ENCODE results near the gene UNC45A. TPM values are rescaled to one million over a fixed set of nuclear protein-coding genes. Genes with fewer than 3 reads are reported as not detected.
"Not testable (repeated sequence)": the region's sequence is repeated elsewhere in the genome, so short reads cannot be mapped to it uniquely, and the experiment has no call there.

The UNC45A gene
- total and polyA plus RNA-seq, 8 donors: 29.2 to 51.3 (median 34.2) TPM

DNA sequence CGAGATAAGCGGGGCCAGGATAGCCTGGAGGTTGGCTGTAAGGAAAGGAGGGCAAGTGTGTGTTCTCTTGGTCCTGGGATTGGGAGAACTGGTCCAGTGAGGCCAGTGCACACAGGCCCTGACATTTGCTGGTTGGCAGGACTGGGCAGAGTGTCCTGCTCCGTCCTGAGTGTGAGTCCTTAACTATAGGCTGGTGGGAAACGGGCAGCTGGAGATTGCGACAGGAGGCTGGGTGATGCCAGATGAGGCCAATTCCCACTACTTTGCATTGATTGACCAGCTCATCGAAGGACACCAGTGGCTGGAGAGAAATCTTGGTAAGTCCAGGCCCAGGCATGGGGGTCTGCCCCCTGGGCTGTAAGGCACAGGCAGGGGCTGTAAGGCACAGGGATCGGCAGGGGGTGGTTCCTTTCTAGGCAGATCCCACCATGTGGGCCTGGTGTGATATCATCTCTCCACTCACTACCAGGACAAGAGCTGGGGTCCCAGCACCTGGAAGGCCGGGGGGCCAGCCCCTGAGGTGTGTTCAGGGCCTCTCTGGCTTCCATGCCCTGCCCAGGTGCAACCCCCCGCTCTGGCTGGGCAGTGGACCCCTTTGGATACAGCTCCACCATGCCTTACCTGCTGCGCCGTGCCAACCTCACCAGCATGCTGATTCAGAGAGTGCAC is 28.8 kb upstream of the UNC45A start:
- Histone ChIP-seq H3K36me3 (peaks cover 4 to 34% (median 28%) of the 10 kb centered on the region in 3 donors), H3K9me3 (no peaks in the 10 kb centered on the region), H3K4me1 (peaks cover 10 to 41% (median 22%) of the 10 kb centered on the region in 3 donors), H3K27me3 (no peaks in the 10 kb centered on the region), H3K27ac (peak overlapping the region in 3 of 4 donors; percentile 11 to 42 (median 33)), H3K4me3 (no peak overlapping the region)
- TF ChIP-seq, protein P1, sequence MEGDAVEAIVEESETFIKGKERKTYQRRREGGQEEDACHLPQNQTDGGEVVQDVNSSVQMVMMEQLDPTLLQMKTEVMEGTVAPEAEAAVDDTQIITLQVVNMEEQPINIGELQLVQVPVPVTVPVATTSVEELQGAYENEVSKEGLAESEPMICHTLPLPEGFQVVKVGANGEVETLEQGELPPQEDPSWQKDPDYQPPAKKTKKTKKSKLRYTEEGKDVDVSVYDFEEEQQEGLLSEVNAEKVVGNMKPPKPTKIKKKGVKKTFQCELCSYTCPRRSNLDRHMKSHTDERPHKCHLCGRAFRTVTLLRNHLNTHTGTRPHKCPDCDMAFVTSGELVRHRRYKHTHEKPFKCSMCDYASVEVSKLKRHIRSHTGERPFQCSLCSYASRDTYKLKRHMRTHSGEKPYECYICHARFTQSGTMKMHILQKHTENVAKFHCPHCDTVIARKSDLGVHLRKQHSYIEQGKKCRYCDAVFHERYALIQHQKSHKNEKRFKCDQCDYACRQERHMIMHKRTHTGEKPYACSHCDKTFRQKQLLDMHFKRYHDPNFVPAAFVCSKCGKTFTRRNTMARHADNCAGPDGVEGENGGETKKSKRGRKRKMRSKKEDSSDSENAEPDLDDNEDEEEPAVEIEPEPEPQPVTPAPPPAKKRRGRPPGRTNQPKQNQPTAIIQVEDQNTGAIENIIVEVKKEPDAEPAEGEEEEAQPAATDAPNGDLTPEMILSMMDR (IDR thresholded peaks at IDR 0.05): no peak
- ATAC-seq (peak; percentile 50 to 62 (median 54)), FAIRE-seq (no peak), DNase-seq (peak; percentile 81 to 91 (median 90))
- intact Hi-C loops (cut with DNase I): no loop called here
- 56 to 61% methylated on average over 11 of the region's 11 CpGs for WGBS, 2 donors

DNA sequence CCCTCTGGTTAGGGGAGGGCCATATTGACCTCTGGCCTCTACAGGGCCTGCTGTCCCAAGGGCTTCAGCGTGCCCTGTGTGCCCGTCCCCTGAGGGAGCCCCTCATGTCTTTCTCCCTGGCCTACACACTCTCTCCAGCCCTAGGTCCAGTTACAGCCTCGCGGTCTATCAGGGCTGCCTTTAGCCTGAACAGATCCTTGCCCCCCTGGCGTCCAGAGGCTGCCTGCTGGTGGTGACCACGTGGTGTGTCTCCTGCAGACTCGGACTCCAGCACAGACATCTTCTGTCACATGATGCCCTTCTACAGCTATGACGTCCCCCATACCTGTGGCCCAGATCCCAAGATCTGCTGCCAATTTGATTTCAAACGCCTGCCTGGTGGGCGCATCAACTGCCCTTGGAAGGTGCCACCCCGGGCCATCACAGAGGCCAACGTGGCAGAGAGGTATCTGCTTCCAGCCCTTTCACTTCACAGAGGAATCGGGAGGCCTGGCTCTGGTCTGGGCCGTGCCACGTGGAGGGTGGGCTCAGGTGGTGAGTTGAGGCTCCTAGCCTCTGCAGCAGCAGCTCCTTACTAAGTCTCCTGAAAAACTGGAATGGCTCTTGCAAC is 27.9 kb upstream of the UNC45A start:
- Histone ChIP-seq H3K36me3 (peaks cover 9 to 42% (median 36%) of the 10 kb centered on the region in 3 donors), H3K4me1 (peaks cover 10 to 34% (median 22%) of the 10 kb centered on the region in 3 donors), H3K27ac (no peak overlapping the region), H3K4me3 (no peak overlapping the region), H3K9me3 (no peaks in the 10 kb centered on the region), H3K27me3 (no peaks in the 10 kb centered on the region)
- intact Hi-C loops (cut with DNase I): no loop called here
- FAIRE-seq (no peak), DNase-seq (peak in 1 of 6 donors; percentile 55), ATAC-seq (no peak)
- 79 to 83% methylated on average over 15 of the region's 15 CpGs for WGBS, 2 donors
- TF ChIP-seq, protein P1 (IDR thresholded peaks at IDR 0.05): no peak

DNA sequence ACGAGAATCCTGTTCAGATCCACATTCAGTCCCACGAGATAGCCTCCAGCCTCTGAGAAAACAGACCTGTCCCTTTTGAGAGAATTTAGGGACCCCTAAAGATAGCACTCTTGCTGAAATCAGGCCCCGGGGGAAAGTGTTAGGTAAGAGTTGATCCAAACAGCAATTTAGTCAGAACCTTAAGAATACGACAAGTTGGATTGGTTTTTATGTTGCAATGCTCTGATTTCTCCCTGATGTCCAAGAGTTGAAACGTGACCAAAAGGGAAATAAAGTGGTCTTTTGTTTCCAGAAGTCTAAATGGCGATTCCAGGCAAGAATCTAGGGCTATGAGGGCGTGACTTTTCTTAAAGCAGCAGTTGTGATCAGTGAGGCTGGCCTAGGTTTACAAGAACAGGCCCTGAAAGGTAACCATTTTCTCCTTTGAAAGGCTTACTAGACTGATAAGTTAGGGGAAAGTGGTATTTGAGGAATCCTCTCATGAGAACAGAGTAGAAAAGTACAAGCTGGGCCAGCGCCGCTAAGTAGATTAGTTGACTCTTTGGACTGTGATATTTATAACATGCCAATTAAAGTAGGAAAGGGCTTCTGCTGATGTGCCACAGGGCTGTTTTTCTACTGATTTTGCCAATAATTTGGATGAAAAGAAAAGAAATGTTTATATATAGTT is 27.1 kb upstream of the UNC45A start:
- TF ChIP-seq, protein P1 (IDR thresholded peaks at IDR 0.05): no peak
- Histone ChIP-seq H3K36me3 (peaks cover 13 to 50% (median 43%) of the 10 kb centered on the region in 3 donors), H3K4me3 (no peak overlapping the region), H3K27ac (peak overlapping the region in 1 of 4 donors; percentile 22), H3K4me1 (peaks cover 10 to 34% (median 22%) of the 10 kb centered on the region in 3 donors), H3K27me3 (no peaks in the 10 kb centered on the region), H3K9me3 (no peaks in the 10 kb centered on the region)
- DNase-seq (no peak), FAIRE-seq (no peak), ATAC-seq (no peak)
- WGBS, 2 donors: 54 to 62% methylated on average over 9 of the region's 9 CpGs
- intact Hi-C loops (cut with DNase I): no loop called here

DNA sequence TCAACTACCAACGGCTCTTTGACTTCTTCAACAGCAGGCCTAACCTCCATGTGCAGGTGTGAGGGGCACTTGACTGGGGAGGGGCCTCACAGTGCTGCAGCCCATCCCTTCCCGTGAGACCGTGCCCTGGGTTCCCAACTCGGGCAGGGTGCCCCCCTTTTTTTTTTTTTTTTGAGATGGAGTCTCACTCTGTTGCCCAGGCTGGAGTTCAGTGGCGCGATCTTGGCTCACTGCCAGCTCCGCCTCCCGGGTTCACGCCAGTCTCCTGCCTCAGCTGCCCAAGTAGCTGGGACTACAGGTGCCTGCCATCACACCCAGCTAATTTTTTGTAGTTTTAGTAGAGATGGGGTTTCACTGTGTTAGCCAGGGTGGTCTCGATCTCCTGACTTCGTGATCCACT is 25.6 kb upstream of the UNC45A start:
- H3K36me3 ChIP-seq: peaks cover 13 to 65% (median 56%) of the 10 kb centered on the region in 3 donors
- not testable (repeated sequence) for H3K9me3 ChIP-seq, ATAC-seq

DNA sequence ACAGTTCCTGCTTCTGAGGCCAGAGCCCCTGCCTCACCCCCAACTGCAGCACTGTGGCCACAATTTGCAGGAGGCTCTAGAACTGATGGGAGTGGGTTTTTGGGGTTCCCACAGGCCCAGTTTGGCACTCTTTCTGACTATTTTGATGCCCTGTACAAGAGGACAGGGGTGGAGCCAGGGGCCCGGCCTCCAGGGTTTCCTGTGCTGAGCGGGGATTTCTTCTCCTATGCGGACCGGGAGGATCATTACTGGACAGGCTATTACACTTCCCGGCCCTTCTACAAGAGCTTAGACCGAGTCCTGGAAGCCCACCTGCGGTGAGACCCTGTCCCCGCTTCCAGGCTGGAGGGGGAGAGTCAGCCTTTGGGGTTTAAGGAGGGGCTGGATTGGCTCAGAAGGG is 25.1 kb upstream of the UNC45A start:
- Histone ChIP-seq H3K27ac (no peak overlapping the region), H3K27me3 (no peaks in the 10 kb centered on the region), H3K4me1 (peaks cover 10 to 23% (median 18%) of the 10 kb centered on the region in 3 donors), H3K4me3 (no peak overlapping the region), H3K9me3 (no peaks in the 10 kb centered on the region), H3K36me3 (peaks cover 13 to 71% (median 60%) of the 10 kb centered on the region in 3 donors)
- 92 to 95% methylated on average over 8 of the region's 8 CpGs for WGBS, 2 donors
- intact Hi-C loops (cut with DNase I): no loop called here
- no peak for DNase-seq
- no peak for FAIRE-seq
- ATAC-seq: no peak
- TF ChIP-seq, protein P1 (IDR thresholded peaks at IDR 0.05): no peak

More for the DNA sequence above, 25.6 kb upstream of the UNC45A start:
- H3K4me3 ChIP-seq; intact Hi-C loops (cut with DNase I); FAIRE-seq; DNase-seq; H3K27me3 ChIP-seq; H3K27ac ChIP-seq: not testable (repeated sequence)
- 75% methylated on average over 11 of the region's 11 CpGs for WGBS, 2 donors
- peaks cover 10 to 28% (median 20%) of the 10 kb centered on the region in 3 donors for H3K4me1 ChIP-seq

Data from pancreas (tissue), 10 donors.